NCI-H2107 treated with DMSO at 0.1 percent for 48 hours (cell line): ENCODE data around the gene MTREX.
A peak's percentile ranks its signal among the peaks of the same experiment; 100 is the strongest.

ENCODE experiments used
- DNase-seq: peaks from one replicate; lab custom pipeline; 2025; ENCODE audit not compliant: unreplicated experiment; lab: John Stamatoyannopoulos, UW

The MTREX gene

GRCh38 chr5:55324815-55325418 lies 17.1 kb downstream of the MTREX start:
- DNase-seq = no peak

- DNase-seq = no peak
Measured at GRCh38 chr5:55325621-55326020, 17.8 kb downstream of the MTREX start.

GRCh38 chr5:55327281-55327680 lies 19.5 kb downstream of the MTREX start:
- no peak for DNase-seq

- no peak for DNase-seq
Measured at GRCh38 chr5:55331321-55331720, 23.5 kb downstream of the MTREX start.

GRCh38 chr5:55333017-55333416 lies 25.2 kb downstream of the MTREX start:
- DNase-seq = no peak

- DNase-seq = no peak
Measured at GRCh38 chr5:55333811-55334210, 26.0 kb downstream of the MTREX start.

GRCh38 chr5:55338092-55338613 lies 30.4 kb downstream of the MTREX start:
- DNase-seq = no peak

- no peak for DNase-seq
Measured at GRCh38 chr5:55338810-55339243, 31.0 kb downstream of the MTREX start.

- no peak for DNase-seq
Measured at GRCh38 chr5:55343107-55343506, 35.3 kb downstream of the MTREX start.

GRCh38 chr5:55343609-55344008 lies 35.8 kb downstream of the MTREX start:
- no peak for DNase-seq

- peak; percentile 17 for DNase-seq
Measured at GRCh38 chr5:55344392-55344992, 36.7 kb downstream of the MTREX start.

GRCh38 chr5:55345327-55345726 lies 37.5 kb downstream of the MTREX start:
- no peak for DNase-seq

GRCh38 chr5:55347786-55348185 lies 40.0 kb downstream of the MTREX start:
- no peak for DNase-seq

- no peak for DNase-seq
Measured at GRCh38 chr5:55350754-55351153, 43.0 kb downstream of the MTREX start.

- no peak for DNase-seq
Measured at GRCh38 chr5:55356896-55357295, 49.1 kb downstream of the MTREX start.

GRCh38 chr5:55360190-55360589 lies 52.4 kb downstream of the MTREX start:
- no peak for DNase-seq

- no peak for DNase-seq
Measured at GRCh38 chr5:55363856-55364255, 56.1 kb downstream of the MTREX start.

- DNase-seq = no peak
Measured at GRCh38 chr5:55364537-55365055, 56.8 kb downstream of the MTREX start.

- DNase-seq = peak; percentile 22
Measured at GRCh38 chr5:55370291-55370925, 62.6 kb downstream of the MTREX start.

GRCh38 chr5:55371145-55371544 lies 63.4 kb downstream of the MTREX start:
- DNase-seq = no peak

- no peak for DNase-seq
Measured at GRCh38 chr5:55372130-55372925, 64.5 kb downstream of the MTREX start.
